Panc1 (cell line): Measurements from ENCODE around the gene TMEM50B. TPM values are rescaled to one million over a fixed set of nuclear protein-coding genes. Genes with fewer than 3 reads are reported as not detected.

ENCODE experiments used
- ATAC-seq: fragments of 200-7000 bp; cut with Tn5 transposase; 2 replicates; pipeline ENCODE4 v1.9.1; 2020; ENCODE audit warnings: mild to moderate bottlenecking, moderate library complexity
- BruUV-seq: library from RNA; stranded (reverse); fragments of 400-500 nt; replicated peaks from 2 replicates; lab custom pipeline; 2021; lab: Mats Ljungman, UMichigan
- CTCF ChIA-PET: fragments of 300-600 bp; sonication (Branson Sonifier 250); formaldehyde crosslinking; loops from one replicate; lab custom pipeline; 2022; ENCODE audit warnings: antibody characterized with exemption; lab: Charles Lee
- POLR2A ChIA-PET: fragments of 300-600 bp; sonication (Branson Sonifier 250); formaldehyde crosslinking; loops from one replicate; lab custom pipeline; 2022; ENCODE audit warnings: antibody characterized with exemption; lab: Charles Lee
- DNase-seq: peaks from one replicate; pipeline ENCODE4 v3.0.0-alpha.2; 2010; ENCODE audit warnings: low read depth, low spot score
- H3K27ac ChIP-seq: 2 replicates; pipeline ENCODE4 v1.5.1; 2011; ENCODE audit warnings: mild to moderate bottlenecking, low read length, inconsistent platforms
- H3K27me3 ChIP-seq: fragments of 200-500 bp; sonication (Bioruptor generic); 2 replicates; pipeline ENCODE4 v1.6.0; 2014; ENCODE audit warnings: low read length, inconsistent platforms; ENCODE audit not compliant: control insufficient read depth, insufficient read depth
- H3K36me3 ChIP-seq: fragments of 200-500 bp; sonication (Bioruptor generic); 2 replicates; pipeline ENCODE4 v1.5.1; 2014; ENCODE audit warnings: inconsistent platforms, mild to moderate bottlenecking, low read length, moderate library complexity; ENCODE audit not compliant: control insufficient read depth, insufficient read depth
- H3K4me1 ChIP-seq: 2 replicates; pipeline ENCODE4 v1.5.1; 2011; ENCODE audit warnings: inconsistent platforms, mild to moderate bottlenecking, low read length, moderate library complexity; ENCODE audit not compliant: control insufficient read depth, insufficient read depth
- H3K4me3 ChIP-seq, 2 experiments: 2 replicates each; pipeline ENCODE4 v1.5.1; 2011 to 2012; ENCODE audit warnings: low read depth in 2 of 2, low read length in 2 of 2, mild to moderate bottlenecking in 2 of 2, inconsistent platforms in 1 of 2, moderate library complexity in 1 of 2
- H3K9me3 ChIP-seq: fragments of 200-500 bp; sonication (Bioruptor generic); 2 replicates; pipeline ENCODE4 v1.5.1; 2014; ENCODE audit warnings: low read depth, mild to moderate bottlenecking, inconsistent platforms, low read length, moderate library complexity; ENCODE audit not compliant: control insufficient read depth, insufficient read depth
- CTCF ChIP-seq: fragments of 450-650 bp; IDR thresholded peaks from 2 replicates; pipeline ENCODE4 v1.5.1; 2017; ENCODE audit warnings: mild to moderate bottlenecking
- POLR2AphosphoS5 ChIP-seq: IDR thresholded peaks from 2 replicates; pipeline ENCODE4 v1.6.1; 2012; ENCODE audit warnings: mild to moderate bottlenecking, low read depth, low read length, moderate library complexity
- SIN3A ChIP-seq: IDR thresholded peaks from 2 replicates; pipeline ENCODE4 v1.6.1; 2012; ENCODE audit warnings: low read depth, mild to moderate bottlenecking, low read length, moderate library complexity, borderline replicate concordance; ENCODE audit not compliant: insufficient read depth
- TCF7L2 ChIP-seq: IDR thresholded peaks from 2 replicates; pipeline ENCODE4 v1.6.1; 2011; ENCODE audit warnings: mild to moderate bottlenecking, low read depth, low read length, inconsistent platforms
- in situ Hi-C: cut with HindIII; loops from 2 replicates; pipeline ENCODE4 v1.10.0; 2016; ENCODE audit warnings: low sequenced_read_pairs, low pct_unique_long_range_greater_than_20kb
- intact Hi-C: fragments of 100-400 bp; cut with micrococcal nuclease; formaldehyde crosslinking; loops from one replicate; pipeline ENCODE4 v1.10.0; 2022; ENCODE audit not compliant: unreplicated experiment
- total RNA-seq: library from RNA; stranded (reverse); gene quantifications from one replicate; pipeline ENCODE4 v1.2.1, GENCODE V29; 2021; ENCODE audit not compliant: unreplicated experiment
- TF ChIP-seq, protein P1 (sequence below), 2 experiments: IDR thresholded peaks; 2 replicates each; pipeline ENCODE4 v1.6.1; 2011 to 2012; ENCODE audit warnings: low read depth in 2 of 2, control low read depth in 1 of 2, low read length in 1 of 2, mild to moderate bottlenecking in 1 of 2, moderate library complexity in 1 of 2; ENCODE audit not compliant: insufficient read depth in 1 of 2

Gene TMEM50B
- total RNA-seq, 1 experiment from 2014 or later = 18.5 TPM

GRCh38 chr21:33434770-33435360 lies 44.9 kb downstream of the TMEM50B start:
- Histone ChIP-seq H3K9me3 (no peaks in the 10 kb centered on the region), H3K4me3 (no peak overlapping the region), H3K27ac (no peak overlapping the region), H3K36me3 (peaks cover 3% of the 10 kb centered on the region; the same call in 1 of the 2 replicates), H3K4me1 (no peaks in the 10 kb centered on the region), H3K27me3 (no peaks in the 10 kb centered on the region)
- TF ChIP-seq SIN3A (no peak), CTCF (no peak), POLR2AphosphoS5 (no peak), TCF7L2 (no peak)
- intact Hi-C loops = no loop called here
- in situ Hi-C loops = no loop called here
- ChIA-PET POLR2A (no interaction called here), CTCF (interaction anchor here (0.5 kb wide), 1 partner anchor 217 kb away, joined by 6 read pairs; no protein-coding TSS in a partner anchor)
- ATAC-seq (peak; percentile 81), DNase-seq (no peak)
- no TSS peak for BruUV-seq

DNA sequence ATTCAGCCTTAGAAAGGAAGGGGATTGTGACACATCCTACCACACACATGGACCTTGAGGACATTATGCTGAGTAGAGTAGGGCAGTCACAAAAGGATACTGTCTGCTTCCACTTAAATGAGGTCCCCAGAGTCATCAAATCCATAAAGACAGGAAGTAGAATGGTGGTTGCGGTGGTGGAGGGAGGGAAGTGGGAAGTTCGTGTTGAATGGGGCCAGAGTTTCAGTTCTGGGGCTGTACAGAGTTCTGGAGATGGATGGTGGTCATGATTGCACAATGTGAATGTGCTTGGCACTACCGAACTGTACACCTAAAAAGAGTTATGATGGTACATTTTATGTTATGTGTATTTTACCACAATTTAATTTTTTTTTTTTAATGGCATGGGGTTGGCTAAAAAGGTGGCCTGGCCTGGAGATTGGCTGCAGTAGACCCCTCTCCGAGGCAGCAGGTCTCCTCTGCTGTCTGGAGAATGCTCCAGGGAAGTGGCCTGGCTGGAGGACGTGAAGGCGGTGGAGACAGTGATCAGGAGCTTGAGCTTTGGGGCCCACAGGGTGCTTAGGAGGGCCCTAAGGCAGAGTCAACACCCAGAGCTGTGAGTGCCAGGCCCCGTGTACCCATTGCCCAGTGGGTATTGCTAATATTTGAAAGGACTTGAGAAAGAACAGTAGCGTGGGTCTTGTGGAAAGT lies 46.2 kb downstream of the TMEM50B start:
- intact Hi-C loops (no loop called here), in situ Hi-C loops (no loop called here)
- no TSS peak for BruUV-seq
- POLR2A ChIA-PET = no interaction called here
- no peak for DNase-seq
- Histone ChIP-seq H3K9me3 (no peaks in the 10 kb centered on the region), H3K4me3 (no peak overlapping the region), H3K4me1 (no peaks in the 10 kb centered on the region), H3K27ac (no peak overlapping the region), H3K27me3 (no peaks in the 10 kb centered on the region), H3K36me3 (peaks cover 3% of the 10 kb centered on the region; the same call in 1 of the 2 replicates)
- no peak for ATAC-seq
- no peak for TF ChIP-seq CTCF
- TF ChIP-seq SIN3A = no peak
- no peak for TF ChIP-seq POLR2AphosphoS5
- CTCF ChIA-PET = no interaction called here

DNA sequence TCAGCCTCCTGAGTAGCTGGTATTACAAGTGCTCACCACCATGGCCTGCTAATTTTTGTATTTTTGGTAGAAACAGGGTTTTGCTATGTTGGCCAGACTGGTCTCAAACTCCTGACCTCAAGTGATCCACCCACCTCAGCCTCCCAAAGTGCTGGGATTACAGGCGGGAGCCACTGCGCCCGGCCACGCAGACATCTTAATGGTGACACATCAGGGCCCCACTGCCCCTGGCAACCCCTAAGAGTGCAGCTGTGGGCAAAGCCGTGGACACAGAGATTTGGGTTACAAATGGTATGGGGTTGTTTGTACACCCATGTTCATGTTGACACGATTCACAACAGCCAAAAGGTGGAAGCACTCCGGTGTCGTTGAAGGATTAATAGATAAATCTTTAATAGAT lies 46.8 kb downstream of the TMEM50B start:
- POLR2A ChIA-PET = no interaction called here
- H3K27ac ChIP-seq = no peak overlapping the region

More for the DNA sequence above, 46.8 kb downstream of the TMEM50B start:
- DNase-seq (no peak), ATAC-seq (no peak)
- Histone ChIP-seq H3K27me3 (no peaks in the 10 kb centered on the region), H3K9me3 (no peaks in the 10 kb centered on the region), H3K4me3 (no peak overlapping the region), H3K4me1 (no peaks in the 10 kb centered on the region), H3K36me3 (peaks cover 3% of the 10 kb centered on the region; the same call in 1 of the 2 replicates)
- intact Hi-C loops (no loop called here), in situ Hi-C loops (no loop called here)
- TF ChIP-seq TCF7L2 (no peak), CTCF (no peak), SIN3A (no peak), POLR2AphosphoS5 (no peak)
- TF ChIP-seq, protein P1, sequence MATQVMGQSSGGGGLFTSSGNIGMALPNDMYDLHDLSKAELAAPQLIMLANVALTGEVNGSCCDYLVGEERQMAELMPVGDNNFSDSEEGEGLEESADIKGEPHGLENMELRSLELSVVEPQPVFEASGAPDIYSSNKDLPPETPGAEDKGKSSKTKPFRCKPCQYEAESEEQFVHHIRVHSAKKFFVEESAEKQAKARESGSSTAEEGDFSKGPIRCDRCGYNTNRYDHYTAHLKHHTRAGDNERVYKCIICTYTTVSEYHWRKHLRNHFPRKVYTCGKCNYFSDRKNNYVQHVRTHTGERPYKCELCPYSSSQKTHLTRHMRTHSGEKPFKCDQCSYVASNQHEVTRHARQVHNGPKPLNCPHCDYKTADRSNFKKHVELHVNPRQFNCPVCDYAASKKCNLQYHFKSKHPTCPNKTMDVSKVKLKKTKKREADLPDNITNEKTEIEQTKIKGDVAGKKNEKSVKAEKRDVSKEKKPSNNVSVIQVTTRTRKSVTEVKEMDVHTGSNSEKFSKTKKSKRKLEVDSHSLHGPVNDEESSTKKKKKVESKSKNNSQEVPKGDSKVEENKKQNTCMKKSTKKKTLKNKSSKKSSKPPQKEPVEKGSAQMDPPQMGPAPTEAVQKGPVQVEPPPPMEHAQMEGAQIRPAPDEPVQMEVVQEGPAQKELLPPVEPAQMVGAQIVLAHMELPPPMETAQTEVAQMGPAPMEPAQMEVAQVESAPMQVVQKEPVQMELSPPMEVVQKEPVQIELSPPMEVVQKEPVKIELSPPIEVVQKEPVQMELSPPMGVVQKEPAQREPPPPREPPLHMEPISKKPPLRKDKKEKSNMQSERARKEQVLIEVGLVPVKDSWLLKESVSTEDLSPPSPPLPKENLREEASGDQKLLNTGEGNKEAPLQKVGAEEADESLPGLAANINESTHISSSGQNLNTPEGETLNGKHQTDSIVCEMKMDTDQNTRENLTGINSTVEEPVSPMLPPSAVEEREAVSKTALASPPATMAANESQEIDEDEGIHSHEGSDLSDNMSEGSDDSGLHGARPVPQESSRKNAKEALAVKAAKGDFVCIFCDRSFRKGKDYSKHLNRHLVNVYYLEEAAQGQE (IDR thresholded peaks at IDR 0.05; ENCODE audit: insufficient read depth in 1 of 2, low read depth in 2 of 2, low read length in 1 of 2) = no peak
- CTCF ChIA-PET = interaction anchor here (0.7 kb wide), 1 partner anchor 33 kb away, joined by 3 read pairs; no protein-coding TSS in a partner anchor
- BruUV-seq = no TSS peak
